GM12878 (cell line): ENCODE data around the gene JPH4. TPM values are rescaled to one million over a fixed set of nuclear protein-coding genes. Genes with fewer than 3 reads are reported as not detected.
"Not testable (repeated sequence)": the region's sequence is repeated elsewhere in the genome, so short reads cannot be mapped to it uniquely, and the experiment has no call there.

ENCODE experiments used
- ATAC-seq: fragments of 200-7000 bp; cut with Tn5 transposase; 3 replicates; pipeline ENCODE4 v1.9.1; 2020; ENCODE audit warnings: mild to moderate bottlenecking, moderate library complexity
- BruUV-seq: library from RNA; stranded (reverse); fragments of 400-500 nt; replicated peaks from 2 replicates; lab custom pipeline; 2021; lab: Mats Ljungman, UMichigan
- CTCF ChIA-PET: fragments of 300-600 bp; sonication (Branson Sonifier 250); formaldehyde crosslinking; extraction: SDS; loops from one replicate; lab custom pipeline; 2021; ENCODE audit warnings: inconsistent platforms; lab: Yijun Ruan, JAX
- POLR2A ChIA-PET: fragments of 350-600 bp; formaldehyde crosslinking; extraction: SDS; loops from one replicate; lab custom pipeline; 2021; ENCODE audit warnings: inconsistent platforms; lab: Charles Lee
- RAD21 ChIA-PET: fragments of 300-600 bp; sonication (Branson Sonifier 250); formaldehyde crosslinking; loops from one replicate; lab custom pipeline; 2023; ENCODE audit warnings: antibody characterized with exemption; ENCODE audit not compliant: unreplicated experiment; lab: Charles Lee
- SMC1A ChIA-PET: fragments of 300-600 bp; sonication (Branson Sonifier 250); formaldehyde crosslinking; loops from one replicate; lab custom pipeline; 2023; ENCODE audit not compliant: unreplicated experiment, uncharacterized antibody; lab: Charles Lee
- DNase-seq: peaks from one replicate; pipeline ENCODE4 v3.0.0-alpha.2; 2011; ENCODE audit warnings: low read depth, low spot score
- FAIRE-seq: peaks from 3 replicates; lab custom pipeline; 2011; peaks lifted over from hg19 to GRCh38; lab: Jason Lieb, UNC
- H2AFZ ChIP-seq: 2 replicates; pipeline ENCODE4 v1.6.0; 2011; ENCODE audit warnings: low read depth, low read length, control low read depth; ENCODE audit not compliant: control insufficient read depth
- H3K27ac ChIP-seq: 2 replicates; pipeline ENCODE4 v1.5.1; 2011; ENCODE audit warnings: control low read depth; ENCODE audit not compliant: control insufficient read depth, insufficient read depth
- H3K27me3 ChIP-seq, 2 experiments: replicated peaks in 1 of 2; 2 replicates each; pipeline versions ENCODE4 v1.6.0 to v1.6.1; 2011; ENCODE audit warnings: low read length in 1 of 2; ENCODE audit not compliant: control insufficient read depth in 2 of 2, insufficient read depth in 2 of 2
- H3K36me3 ChIP-seq, 2 experiments: 2 replicates each; pipeline ENCODE4 v1.5.1; 2011; ENCODE audit warnings: low read length in 1 of 2; ENCODE audit not compliant: control insufficient read depth in 2 of 2, insufficient read depth in 2 of 2
- H3K4me1 ChIP-seq: 2 replicates; pipeline ENCODE4 v1.6.1; 2011; ENCODE audit warnings: mild to moderate bottlenecking, low read length, moderate library complexity, mixed read lengths; ENCODE audit not compliant: control insufficient read depth, insufficient read depth
- H3K4me2 ChIP-seq: 2 replicates; pipeline ENCODE4 v1.6.0; 2011; ENCODE audit warnings: control low read depth; ENCODE audit not compliant: control insufficient read depth, insufficient read depth
- H3K4me3 ChIP-seq: fragments of 200-600 bp; sonication (generic); 2 replicates; pipeline ENCODE4 v1.5.1; 2016
- H3K79me2 ChIP-seq: 2 replicates; pipeline ENCODE4 v1.6.0; 2011; ENCODE audit warnings: low read length; ENCODE audit not compliant: control insufficient read depth, insufficient read depth
- H3K9ac ChIP-seq: 2 replicates; pipeline ENCODE4 v1.8.0; 2011; ENCODE audit warnings: low read length, control low read depth, mixed read lengths; ENCODE audit not compliant: control insufficient read depth, insufficient read depth
- H3K9me3 ChIP-seq: replicated peaks from 3 replicates; pipeline ENCODE4 v1.5.1; 2011; ENCODE audit warnings: mild to moderate bottlenecking, low read length; ENCODE audit not compliant: control insufficient read depth, insufficient read depth
- H4K20me1 ChIP-seq: 2 replicates; pipeline ENCODE4 v1.6.0; 2011; ENCODE audit not compliant: control insufficient read depth, insufficient read depth
- CHD4 ChIP-seq: fragments of 200-600 bp; sonication (generic); IDR thresholded peaks from 2 replicates; pipeline ENCODE4 v1.6.1; 2016; ENCODE audit warnings: mild to moderate bottlenecking
- CREB1 ChIP-seq: IDR thresholded peaks from 2 replicates; pipeline ENCODE4 v1.6.1; 2012; ENCODE audit warnings: low read depth, mild to moderate bottlenecking, inconsistent platforms
- EGR1 ChIP-seq, 2 experiments: IDR thresholded peaks; 1 replicate in 1 of 2; 2 replicates in 1 of 2; pipeline ENCODE4 v1.6.1; 2011 to 2012; ENCODE audit warnings: low read depth in 2 of 2, low read length in 2 of 2, borderline replicate concordance in 1 of 2, mild to moderate bottlenecking in 1 of 2, moderate library complexity in 1 of 2
- FOXK2 ChIP-seq: fragments of 450-650 bp; IDR thresholded peaks from 2 replicates; pipeline ENCODE4 v1.6.1; 2017; ENCODE audit warnings: mild to moderate bottlenecking, moderate library complexity
- HDAC6 ChIP-seq: fragments of 200-600 bp; sonication (generic); IDR thresholded peaks from one replicate; pipeline ENCODE4 v1.8.0; 2017; ENCODE audit warnings: antibody characterized with exemption; ENCODE audit not compliant: unreplicated experiment
- NR2C2 ChIP-seq: IDR thresholded peaks from 2 replicates; pipeline ENCODE4 v1.6.1; 2011; ENCODE audit warnings: borderline replicate concordance, low read depth; ENCODE audit not compliant: control insufficient read depth, insufficient read length
- RAD21 ChIP-seq: IDR thresholded peaks from 2 replicates; pipeline ENCODE4 v1.6.1; 2011; ENCODE audit warnings: mild to moderate bottlenecking, low read depth, low read length, moderate library complexity; ENCODE audit not compliant: insufficient read depth
- REST ChIP-seq: IDR thresholded peaks from 2 replicates; pipeline ENCODE4 v1.6.1; 2012; ENCODE audit warnings: mild to moderate bottlenecking, low read depth, low read length
- whole genome bisulfite sequencing: methylation state at CpG from one replicate; pipeline ENCODE4 v1.1.6; 2016; ENCODE audit warnings: low lambda C conversion rate; ENCODE audit not compliant: insufficient replicate concordance, insufficient coverage; ENCODE audit errors: missing lambda C conversion rate; 5-methylcytosine and 5-hydroxymethylcytosine counted together
- in situ Hi-C: fragments of 300-500 bp; cut with MboI; formaldehyde crosslinking; loops from 9 replicates; pipeline ENCODE4 v1.14.3; 2018; ENCODE audit warnings: mixed read lengths
- intact Hi-C: fragments of 100-400 bp; cut with micrococcal nuclease; formaldehyde crosslinking; loops from one replicate; pipeline ENCODE4 v1.14.2; 2022; ENCODE audit not compliant: unreplicated experiment
- polyA plus RNA-seq, 11 experiments: library from polyadenylated mRNA; depleted of rRNA in 4 of 11; unstranded in 6 of 11; stranded (reverse) in 5 of 11; fragments of >200 nt; fragmentation: Nextera tagmentation in 4 of 11; fragmentation: Illumina TruSeq in 1 of 11; extraction: Ambion mirVana in 4 of 11; extraction: Trizol in 1 of 11; gene quantifications; 1 replicate in 1 of 11; 2 replicates in 10 of 11; pipeline versions ENCODE4 v1.2.1 to v1.2.3, GENCODE V29; 2011 to 2016; ENCODE audit warnings: inconsistent platforms in 2 of 11, missing spikeins in 2 of 11, low read depth in 1 of 11
- total RNA-seq, 4 experiments: library from RNA; depleted of rRNA in 3 of 4; stranded (reverse); fragments of >200 nt in 3 of 4; fragmentation: Illumina TruSeq in 1 of 4; extraction: Trizol in 1 of 4; gene quantifications; 2 replicates each; pipeline versions ENCODE4 v1.2.1 to v1.2.3, GENCODE V29; 2013 to 2021

Gene JPH4
- total and polyA plus RNA-seq, 10 of the 15 experiments (the other 5 are each of a cell fraction or from before 2014, with no cell fraction given): 0.48 to 10.3 (median 3.8) TPM

- no peak for TF ChIP-seq REST
- TF ChIP-seq CHD4: no peak
- TF ChIP-seq HDAC6: no peak
- TF ChIP-seq CREB1: no peak
- TF ChIP-seq EGR1 (IDR thresholded peaks at IDR 0.05; ENCODE audit: borderline replicate concordance in 1 of 2, low read depth in 2 of 2, low read length in 2 of 2): no peak
- no peak for TF ChIP-seq NR2C2
- TF ChIP-seq, all 136 proteins: peak for 0
Measured at GRCh38 chr14:23600806-23601205, 22.2 kb upstream of the JPH4 start (continued).

DNA sequence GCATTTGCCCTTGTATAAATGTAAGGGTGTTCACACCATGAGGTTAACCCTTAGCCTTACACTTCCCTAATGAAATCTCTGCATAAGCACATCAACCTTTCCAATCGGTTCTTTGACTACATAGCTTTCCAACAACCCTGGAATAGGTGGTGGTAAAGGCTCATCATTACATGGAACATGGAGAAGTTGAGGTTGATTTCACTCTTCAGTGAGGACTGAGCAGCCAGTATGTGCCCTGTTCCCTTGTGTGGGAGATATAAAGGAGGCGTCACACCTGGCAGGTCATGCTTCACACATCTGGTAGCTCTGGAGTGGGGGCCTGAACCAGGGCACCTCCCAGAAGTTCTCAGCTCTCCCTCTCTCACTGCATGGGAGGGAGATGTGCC lies 21.7 kb upstream of the JPH4 start:
- SMC1A ChIA-PET: interaction anchor here (0.8 to 1.3 kb wide), 2 partner anchors 16 to 32 kb away, joined by 3 to 4 read pairs; no protein-coding TSS in a partner anchor
- Histone ChIP-seq H4K20me1 (no peaks in the 10 kb centered on the region), H3K4me2 (no peak overlapping the region), H3K36me3 (no peaks in the 10 kb centered on the region), H3K4me1 (peaks cover 36% of the 10 kb centered on the region), H3K9me3 (no peaks in the 10 kb centered on the region; the same call in 2 of the 3 replicates), H3K4me3 (no peak overlapping the region), H3K27me3 (no peaks in the 10 kb centered on the region), H3K9ac (no peak overlapping the region), H3K27ac (no peak overlapping the region), H2AFZ (no peak overlapping the region), H3K79me2 (no peaks in the 10 kb centered on the region)
- FAIRE-seq (no peak), ATAC-seq (no peak), DNase-seq (no peak)
- CTCF ChIA-PET: interaction anchor here (1.6 to 1.9 kb wide), 2 partner anchors 10 to 32 kb away, joined by 4 to 7 read pairs; no protein-coding TSS in a partner anchor
- TF ChIP-seq RAD21 (no peak), FOXK2 (0 out of 2 replicates have a peak, but pooled peaks have one; percentile 12)
- 96% methylated on average over 2 of the region's 2 CpGs for WGBS
- in situ Hi-C loops (no loop called here), intact Hi-C loops (no loop called here)
- BruUV-seq: no TSS peak
- POLR2A ChIA-PET: no interaction called here
- RAD21 ChIA-PET: no interaction called here

DNA sequence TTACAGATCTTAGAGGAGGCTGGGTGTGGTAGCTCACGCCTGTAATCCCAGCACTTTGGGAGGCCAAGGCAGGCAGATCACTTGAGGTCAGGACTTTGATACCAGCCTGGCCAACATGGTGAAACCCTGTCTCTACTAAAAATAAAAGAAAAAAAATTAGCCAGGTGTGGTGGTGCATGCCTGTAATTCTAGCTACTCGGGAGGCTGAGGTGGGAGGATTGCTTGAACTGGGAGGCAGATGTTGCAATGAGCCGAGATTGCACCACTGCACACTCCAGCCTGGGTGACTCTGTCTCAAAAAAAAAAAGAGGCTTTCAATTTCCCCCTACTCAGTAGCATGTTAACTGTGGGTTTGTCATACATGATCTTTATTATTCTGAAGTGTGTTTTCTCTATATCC lies 15.6 kb upstream of the JPH4 start:
- H3K79me2 ChIP-seq, FAIRE-seq, H3K9ac ChIP-seq, ATAC-seq, H3K36me3 ChIP-seq, BruUV-seq, DNase-seq, H3K9me3 ChIP-seq, in situ Hi-C loops, H3K4me2 ChIP-seq, intact Hi-C loops, H3K27ac ChIP-seq, H3K27me3 ChIP-seq, H4K20me1 ChIP-seq, H2AFZ ChIP-seq, H3K4me1 ChIP-seq, H3K4me3 ChIP-seq, RAD21 ChIA-PET: not testable (repeated sequence)
- ChIA-PET SMC1A (interaction anchor here (1.7 kb wide), 1 partner anchor 12 kb away, joined by 7 read pairs; no protein-coding TSS in a partner anchor), CTCF (interaction anchor here (1.6 kb wide), 1 partner anchor 38 kb away, joined by 5 read pairs; no protein-coding TSS in a partner anchor), POLR2A (interaction anchor here (0.7 kb wide), 1 partner anchor 727 kb away, joined by 3 read pairs; no protein-coding TSS in a partner anchor)
- 56% methylated on average over 3 of the region's 3 CpGs for WGBS
